HG03469 (cell line): ENCODE measurements around the gene VTI1B.
"Not testable (repeated sequence)": the region's sequence is repeated elsewhere in the genome, so short reads cannot be mapped to it uniquely, and the experiment has no call there.

Source experiments
- ATAC-seq: cut with Tn5 transposase; IDR thresholded peaks from one replicate; pipeline ENCODE4 v1.9.1; 2021; ENCODE audit warnings: mild to moderate bottlenecking, moderate library complexity, moderate number of reproducible peaks; ENCODE audit not compliant: unreplicated experiment

The VTI1B gene

GRCh38 chr14:67674480-67675218 is at the start of gene VTI1B:
TSS of gene VTI1B (minus strand) at chr14:67674632. CDS start at chr14:67674489, 143 bp downstream.
- peak; percentile 57 for ATAC-seq

- ATAC-seq: no peak
Observed at GRCh38 chr14:67722293-67722692, 47.9 kb upstream of the VTI1B start.

DNA sequence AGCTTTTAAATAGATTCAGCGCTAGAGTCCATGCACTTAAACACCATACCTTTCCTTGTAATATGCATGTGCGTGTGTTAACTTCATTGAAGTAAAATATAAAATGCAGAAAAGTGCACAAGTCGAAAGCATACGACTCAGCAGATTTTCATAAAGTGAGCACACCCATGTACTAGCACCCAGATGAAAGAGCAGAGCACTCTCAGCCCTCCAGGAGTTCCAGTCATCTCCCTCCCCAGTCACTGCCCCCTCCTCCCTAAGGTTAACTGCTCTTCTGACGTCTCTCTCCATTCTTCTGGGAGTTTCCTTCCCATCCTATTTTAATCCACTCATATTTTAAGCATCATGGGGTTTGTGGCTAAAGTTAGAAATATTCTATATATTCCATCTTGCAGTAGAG is 47.4 kb upstream of the VTI1B start:
- ATAC-seq: no peak

DNA sequence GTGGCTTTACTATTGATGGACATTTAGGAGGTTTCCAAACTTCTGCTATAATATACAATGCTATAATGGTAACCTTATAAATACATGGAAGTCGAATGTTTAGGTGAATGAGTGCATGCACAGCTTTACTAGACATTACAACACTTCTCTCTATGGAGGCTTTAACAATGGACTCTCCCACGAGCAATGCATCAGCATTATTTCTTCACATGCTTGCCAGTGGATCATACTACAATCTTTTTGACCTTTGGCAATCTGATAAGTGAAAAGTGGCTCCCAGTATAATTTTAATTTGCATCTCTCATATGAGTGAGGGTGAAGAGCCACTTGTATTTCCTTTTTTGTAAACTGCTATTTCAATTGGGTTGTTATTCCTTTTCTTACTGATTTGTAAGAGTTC is 45.4 kb upstream of the VTI1B start:
- ATAC-seq: no peak

DNA sequence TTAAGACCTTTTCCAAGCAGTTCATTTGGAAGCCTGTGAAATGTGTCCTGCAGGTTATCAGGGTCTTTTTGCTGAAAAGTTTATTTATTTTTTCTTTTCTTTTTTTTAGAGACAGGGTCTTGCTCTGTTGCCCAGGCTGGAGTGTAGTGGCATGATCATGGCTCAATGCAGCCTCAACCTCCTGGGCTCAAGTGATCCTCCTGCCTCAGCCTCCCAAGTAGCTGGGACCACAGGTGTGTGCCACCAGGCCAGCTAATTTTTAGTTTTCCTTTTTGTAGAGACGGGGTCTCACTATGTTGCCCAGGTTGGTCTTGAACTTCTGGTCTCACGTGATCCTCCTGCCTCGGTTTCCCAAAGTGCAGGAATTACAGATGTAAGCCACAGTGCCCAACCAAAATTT is 45.0 kb upstream of the VTI1B start:
- ATAC-seq: not testable (repeated sequence)

GRCh38 chr14:67718265-67718664 is 43.8 kb upstream of the VTI1B start:
- ATAC-seq: no peak

DNA sequence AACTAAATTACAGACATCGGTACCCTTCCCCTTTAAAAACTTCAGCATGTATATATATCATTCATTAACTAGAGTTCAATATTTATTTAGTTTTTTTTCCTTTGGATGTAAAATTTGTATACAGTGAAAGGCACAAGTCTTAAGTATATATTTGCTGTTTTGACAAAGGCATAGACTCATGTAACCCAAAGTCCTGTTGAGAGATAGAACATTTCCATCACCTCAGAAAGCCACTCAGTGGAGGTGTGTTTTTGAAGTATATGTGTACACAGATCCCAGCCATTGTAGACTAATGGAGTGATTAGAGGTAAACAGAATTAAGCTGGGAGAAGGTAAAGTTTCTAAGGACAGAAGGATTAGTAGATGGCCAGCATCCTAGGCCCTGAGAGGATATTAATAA is 42.6 kb upstream of the VTI1B start:
- no peak for ATAC-seq

DNA sequence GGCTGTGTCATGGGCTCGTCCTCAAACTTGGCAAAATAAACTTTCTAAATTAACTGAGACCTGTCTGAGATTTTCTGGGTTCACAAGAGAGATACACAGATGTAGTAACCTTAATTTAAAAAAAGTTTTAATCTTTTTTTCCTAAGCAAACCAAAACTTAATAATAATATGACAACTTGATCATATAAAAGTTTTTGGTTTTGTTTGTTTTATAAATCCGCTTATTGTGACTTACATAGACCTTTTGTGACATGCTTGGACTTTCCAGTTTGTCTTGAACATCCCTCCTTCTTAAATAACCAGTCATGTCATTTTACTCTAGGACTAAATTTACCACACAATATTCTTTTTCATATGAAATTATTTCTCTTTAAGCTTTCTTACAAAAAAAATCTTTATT is 35.8 kb upstream of the VTI1B start:
- no peak for ATAC-seq

DNA sequence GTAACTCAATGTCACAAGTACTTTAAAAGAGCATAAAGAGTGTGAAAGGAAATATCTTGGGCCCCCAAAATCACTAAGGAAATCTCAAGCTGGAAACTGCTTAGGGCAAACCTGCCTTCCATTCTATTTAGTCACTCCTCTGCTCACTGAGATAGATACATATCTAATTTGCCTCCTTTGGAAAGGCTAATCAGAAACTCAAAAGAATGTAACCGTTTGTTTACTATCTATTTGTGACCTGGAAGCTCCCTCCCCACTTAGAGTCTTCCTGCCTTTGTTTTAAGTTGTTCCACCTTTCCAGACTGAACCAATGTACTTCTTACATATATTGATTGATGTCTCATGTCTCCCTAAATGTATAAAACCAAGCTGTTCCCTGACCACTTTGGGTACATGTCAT is 35.4 kb upstream of the VTI1B start:
- not testable (repeated sequence) for ATAC-seq

- not testable (repeated sequence) for ATAC-seq
Observed at GRCh38 chr14:67709346-67709745, 34.9 kb upstream of the VTI1B start.

GRCh38 chr14:67705211-67705610 is 30.8 kb upstream of the VTI1B start:
- no peak for ATAC-seq

DNA sequence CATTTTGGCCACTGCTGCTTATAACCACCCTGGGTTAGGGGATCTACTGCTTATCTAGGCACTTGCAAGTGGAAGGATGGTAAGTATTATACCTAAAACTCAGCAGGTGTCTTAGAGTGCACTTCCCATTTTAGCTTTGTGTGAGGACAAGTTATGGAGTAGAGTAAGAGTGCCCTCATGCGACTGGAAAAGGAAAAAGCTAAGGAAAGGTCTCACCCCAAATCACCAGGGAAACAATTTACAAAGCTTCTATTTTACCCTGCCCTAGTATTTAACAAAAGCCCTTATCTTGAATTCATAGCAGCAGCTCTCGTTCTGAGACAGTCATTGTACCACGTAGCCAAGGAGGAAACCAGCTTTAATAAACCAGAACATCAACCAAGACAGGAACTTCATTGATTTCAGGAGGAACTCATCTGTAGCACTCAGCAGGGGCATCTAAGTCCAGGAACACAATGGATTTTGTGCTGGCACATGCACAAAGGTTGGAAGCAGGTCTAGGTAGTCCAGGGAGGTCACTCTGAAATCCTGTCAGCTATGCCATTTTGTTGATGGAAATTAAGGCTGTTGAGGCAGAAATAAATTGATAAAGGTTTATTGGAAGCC is 30.2 kb upstream of the VTI1B start:
- no peak for ATAC-seq

- no peak for ATAC-seq
Observed at GRCh38 chr14:67703997-67704396, 29.6 kb upstream of the VTI1B start.

GRCh38 chr14:67701492-67701891 is 27.1 kb upstream of the VTI1B start, which contains the start of gene RDH12:
TSS of gene RDH12 (plus strand) at chr14:67701886. CDS start at chr14:67722643, 20,757 bp downstream.
- not testable (repeated sequence) for ATAC-seq

GRCh38 chr14:67698179-67698578 is 23.7 kb upstream of the VTI1B start:
- ATAC-seq: no peak

DNA sequence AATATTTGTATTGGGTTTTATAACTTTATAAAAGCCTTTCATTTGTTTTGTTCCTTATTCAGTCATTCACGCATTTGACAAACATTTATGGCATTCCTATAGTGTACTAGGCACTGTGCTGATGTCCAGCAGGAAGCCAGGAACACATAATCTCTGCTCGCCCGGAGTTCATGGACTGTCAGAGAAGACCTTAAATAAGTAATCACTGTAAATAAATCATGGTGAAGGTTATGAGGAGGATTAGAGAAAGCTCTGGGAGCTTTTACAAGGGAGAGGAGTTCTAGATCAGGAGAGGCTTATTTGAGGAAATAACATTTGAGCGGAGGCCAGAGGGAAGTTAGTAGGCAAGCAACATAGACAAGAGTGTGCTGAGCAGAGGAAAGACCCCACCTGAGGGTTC is 22.6 kb upstream of the VTI1B start:
- ATAC-seq: no peak

DNA sequence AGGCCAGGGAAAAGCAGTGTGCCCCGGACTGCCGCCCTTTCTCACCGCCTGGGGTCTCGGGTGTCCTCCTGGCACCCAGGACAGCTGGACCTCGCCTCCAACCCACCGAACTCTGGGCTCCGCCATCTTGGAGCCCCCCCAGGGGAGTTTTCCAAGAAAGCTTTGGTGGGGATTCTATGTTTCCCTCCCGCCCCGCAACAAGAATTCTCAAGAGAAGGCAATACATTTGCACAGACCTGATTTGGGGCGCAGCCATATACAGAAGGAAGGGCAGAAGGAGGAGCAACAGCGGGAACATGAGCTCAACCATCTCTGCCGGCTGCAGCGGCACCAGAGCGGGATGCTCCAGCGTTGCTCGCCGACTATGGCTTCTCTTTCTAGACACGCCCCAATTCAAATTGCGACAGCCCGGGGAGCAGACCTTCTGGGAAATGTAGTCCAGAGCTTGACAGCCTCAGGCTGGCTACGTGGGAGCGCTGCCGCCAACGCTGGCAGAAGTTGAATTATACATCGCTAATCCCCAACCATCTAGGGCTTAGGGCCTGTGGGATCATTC is 21.0 kb upstream of the VTI1B start, which contains the start of gene RDH11:
TSS of gene RDH11 (minus strand) at position 371 of the 556 bp plus-strand sequence. CDS start at position 310, 61 bp downstream.
- peak; percentile 64 for ATAC-seq

GRCh38 chr14:67694791-67695393 is 20.5 kb upstream of the VTI1B start:
- ATAC-seq: peak; percentile 70

GRCh38 chr14:67690011-67690410 is 15.6 kb upstream of the VTI1B start:
- no peak for ATAC-seq

GRCh38 chr14:67683842-67684241 is 9.4 kb upstream of the VTI1B start:
- ATAC-seq: no peak

- ATAC-seq: no peak
Observed at GRCh38 chr14:67680941-67681340, 6.5 kb upstream of the VTI1B start.
